Muscle of leg (tissue), 11 donors: Measurements from ENCODE around the gene ATP8A2. TPM values are rescaled to one million over a fixed set of nuclear protein-coding genes. Genes with fewer than 3 reads are reported as not detected.

ENCODE experiments used
- DNase-seq: peaks from one replicate; pipeline ENCODE4 v3.0.0; 2013
- H3K27ac ChIP-seq: one replicate; pipeline ENCODE4 v1.5.1; 2013; ENCODE audit warnings: mild to moderate bottlenecking, low read length, control low read depth
- H3K27me3 ChIP-seq: one replicate; pipeline ENCODE4 v1.6.1; 2013; ENCODE audit warnings: low read length; ENCODE audit not compliant: control insufficient read depth, insufficient read depth
- H3K36me3 ChIP-seq: one replicate; pipeline ENCODE4 v1.6.1; 2013; ENCODE audit warnings: low read length; ENCODE audit not compliant: control insufficient read depth, insufficient read depth
- H3K4me1 ChIP-seq: one replicate; pipeline ENCODE4 v1.6.1; 2013; ENCODE audit warnings: low read length; ENCODE audit not compliant: control insufficient read depth, insufficient read depth
- H3K4me3 ChIP-seq: one replicate; pipeline ENCODE4 v1.5.1; 2013; ENCODE audit warnings: low read length, control low read depth
- H3K9me3 ChIP-seq: replicated peaks from 2 replicates; pipeline ENCODE4 v1.6.1; 2013; ENCODE audit warnings: low read depth, low read length; ENCODE audit not compliant: control insufficient read depth
- WGBS: methylation state at CpG from one replicate; pipeline ENCODE4 v1.1.5; 2013; ENCODE audit warnings: missing lambda C conversion rate; ENCODE audit not compliant: insufficient coverage; 5-methylcytosine and 5-hydroxymethylcytosine counted together
- polyA plus RNA-seq, 8 donors: library from polyadenylated mRNA; unstranded; fragments of 120-200 nt; gene quantifications; one replicate each; pipeline versions ENCODE4 v1.2.1 to v1.2.3, GENCODE V29; 2013; ENCODE audit warnings: inconsistent platforms in 1 of 8, low replicate concordance in 1 of 8; ENCODE audit not compliant: insufficient read length in 8 of 8, insufficient read depth in 1 of 8
- total RNA-seq: library from RNA; stranded (reverse); fragments of 120-200 nt; gene quantifications from one replicate; pipeline ENCODE4 v1.2.4, GENCODE V29; 2013

Gene ATP8A2
- total and polyA plus RNA-seq, 9 donors: 0.89 to 2.9 (median 1.6) TPM

GRCh38 chr13:26012995-26013394 is 641.2 kb downstream of the ATP8A2 start:
- H3K9me3 ChIP-seq: no peaks in the 10 kb centered on the region
- peaks cover 36% of the 10 kb centered on the region for H3K4me1 ChIP-seq
- H3K36me3 ChIP-seq: no peaks in the 10 kb centered on the region
- WGBS: 40% methylated on average over 4 of the region's 9 CpGs
- no peak overlapping the region for H3K27ac ChIP-seq
- DNase-seq: no peak
- no peak overlapping the region for H3K4me3 ChIP-seq
- no peaks in the 10 kb centered on the region for H3K27me3 ChIP-seq

- DNase-seq: peak; percentile 94
- H3K4me1 ChIP-seq: peaks cover 57% of the 10 kb centered on the region
- H3K36me3 ChIP-seq: no peaks in the 10 kb centered on the region
- H3K27me3 ChIP-seq: no peaks in the 10 kb centered on the region
- H3K9me3 ChIP-seq: no peaks in the 10 kb centered on the region
- no peak overlapping the region for H3K4me3 ChIP-seq
- peak overlapping the region; percentile 66 for H3K27ac ChIP-seq
- no CpG with 5 or more reads among the region's 10 CpGs for WGBS
Measured at GRCh38 chr13:26015271-26016125, 643.7 kb downstream of the ATP8A2 start.

DNA sequence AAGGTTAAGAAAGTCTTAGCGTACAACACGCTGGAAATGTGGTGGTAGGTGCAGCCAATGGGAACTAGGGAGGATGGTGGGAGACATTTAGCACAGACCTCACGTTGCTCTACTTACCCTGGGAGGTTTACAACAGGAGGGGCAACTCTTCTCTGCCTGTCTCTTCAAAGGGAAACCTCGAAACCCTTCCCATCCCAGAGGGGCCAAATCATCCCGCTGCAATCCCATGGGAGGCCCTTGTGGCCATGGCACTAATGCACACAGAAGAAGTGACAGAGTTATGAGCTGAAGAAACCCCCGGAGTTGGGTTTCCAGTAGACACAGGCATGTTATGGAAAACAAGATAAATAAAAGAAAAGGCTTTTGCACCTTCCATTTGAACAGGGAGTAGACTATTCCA is 644.4 kb downstream of the ATP8A2 start:
- H3K36me3 ChIP-seq: no peaks in the 10 kb centered on the region
- peaks cover 62% of the 10 kb centered on the region for H3K4me1 ChIP-seq
- no peaks in the 10 kb centered on the region for H3K27me3 ChIP-seq
- peak overlapping the region; percentile 66 for H3K27ac ChIP-seq
- WGBS: 80% methylated on average over 1 of the region's 6 CpGs
- DNase-seq: no peak
- H3K4me3 ChIP-seq: no peak overlapping the region
- no peaks in the 10 kb centered on the region for H3K9me3 ChIP-seq

DNA sequence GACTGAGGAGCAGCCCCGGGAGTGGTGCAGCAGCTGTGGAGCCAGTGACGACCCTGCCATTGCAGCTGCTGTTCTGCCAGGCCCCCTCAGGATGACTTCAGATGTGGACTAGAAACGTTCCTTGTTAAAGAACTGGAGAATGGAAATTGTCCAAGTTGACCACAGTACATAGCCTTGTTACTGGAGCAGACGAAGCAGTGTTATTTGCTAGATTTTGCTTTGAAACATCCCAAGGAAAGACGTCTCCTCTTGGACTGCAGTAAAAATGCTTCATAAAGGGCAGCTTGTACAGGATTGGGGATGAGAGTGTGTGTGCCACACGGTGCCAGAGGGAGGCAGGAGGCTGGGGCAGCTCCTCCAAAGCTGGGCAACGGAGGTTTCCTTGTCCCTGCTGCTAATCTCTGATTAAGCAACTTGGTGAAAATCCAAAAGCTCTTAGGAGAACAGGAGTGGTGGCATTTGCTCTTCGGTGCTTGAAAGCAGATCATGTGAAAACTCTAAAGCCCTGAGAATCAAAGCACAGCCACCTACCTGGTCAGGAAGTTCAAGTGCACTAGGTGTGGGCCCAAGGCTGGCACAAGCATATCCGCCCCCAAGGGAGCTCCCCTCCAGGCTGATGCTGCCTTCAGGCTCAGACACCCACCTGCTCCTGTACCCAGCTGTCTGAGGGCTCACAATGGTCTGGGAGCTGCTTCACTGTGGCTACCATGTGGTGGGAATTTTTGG is 645.6 kb downstream of the ATP8A2 start:
- Histone ChIP-seq H3K9me3 (no peaks in the 10 kb centered on the region), H3K36me3 (no peaks in the 10 kb centered on the region), H3K27me3 (no peaks in the 10 kb centered on the region), H3K27ac (peak overlapping the region; percentile 18), H3K4me1 (peaks cover 64% of the 10 kb centered on the region), H3K4me3 (no peak overlapping the region)
- peak; percentile 80 for DNase-seq
- WGBS: 44% methylated on average over 9 of the region's 9 CpGs

GRCh38 chr13:26017932-26018665 is 646.3 kb downstream of the ATP8A2 start:
- Histone ChIP-seq H3K4me3 (no peak overlapping the region), H3K9me3 (no peaks in the 10 kb centered on the region), H3K36me3 (no peaks in the 10 kb centered on the region), H3K4me1 (peaks cover 68% of the 10 kb centered on the region), H3K27me3 (no peaks in the 10 kb centered on the region), H3K27ac (peak overlapping the region; percentile 45)
- DNase-seq: peak; percentile 85
- 55% methylated on average over 1 of the region's 6 CpGs for WGBS

DNA sequence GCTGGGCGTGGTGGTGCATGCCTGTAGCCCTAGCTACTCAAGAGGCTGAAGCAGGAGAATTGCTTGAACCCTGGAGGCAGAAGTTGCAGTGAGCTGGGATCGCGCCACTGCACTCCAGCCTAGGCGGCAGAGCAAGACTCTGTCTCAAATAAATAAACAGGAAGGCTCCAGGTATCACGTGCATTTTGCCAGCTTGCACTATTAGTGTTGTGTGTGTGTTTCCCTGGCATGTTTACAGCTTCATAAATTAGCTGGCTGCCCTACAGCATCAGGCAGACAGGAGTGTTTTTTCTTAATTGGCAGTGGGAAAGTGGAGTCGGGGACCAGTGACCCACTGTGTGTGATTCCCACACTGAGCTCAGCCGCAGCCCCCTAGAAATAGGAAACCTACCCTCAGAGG is 647.5 kb downstream of the ATP8A2 start:
- Histone ChIP-seq H3K27ac (peak overlapping the region; percentile 32), H3K9me3 (no peaks in the 10 kb centered on the region), H3K4me1 (peaks cover 69% of the 10 kb centered on the region), H3K27me3 (no peaks in the 10 kb centered on the region), H3K4me3 (no peak overlapping the region), H3K36me3 (no peaks in the 10 kb centered on the region)
- WGBS: 89% methylated on average over 3 of the region's 7 CpGs
- DNase-seq: no peak

DNA sequence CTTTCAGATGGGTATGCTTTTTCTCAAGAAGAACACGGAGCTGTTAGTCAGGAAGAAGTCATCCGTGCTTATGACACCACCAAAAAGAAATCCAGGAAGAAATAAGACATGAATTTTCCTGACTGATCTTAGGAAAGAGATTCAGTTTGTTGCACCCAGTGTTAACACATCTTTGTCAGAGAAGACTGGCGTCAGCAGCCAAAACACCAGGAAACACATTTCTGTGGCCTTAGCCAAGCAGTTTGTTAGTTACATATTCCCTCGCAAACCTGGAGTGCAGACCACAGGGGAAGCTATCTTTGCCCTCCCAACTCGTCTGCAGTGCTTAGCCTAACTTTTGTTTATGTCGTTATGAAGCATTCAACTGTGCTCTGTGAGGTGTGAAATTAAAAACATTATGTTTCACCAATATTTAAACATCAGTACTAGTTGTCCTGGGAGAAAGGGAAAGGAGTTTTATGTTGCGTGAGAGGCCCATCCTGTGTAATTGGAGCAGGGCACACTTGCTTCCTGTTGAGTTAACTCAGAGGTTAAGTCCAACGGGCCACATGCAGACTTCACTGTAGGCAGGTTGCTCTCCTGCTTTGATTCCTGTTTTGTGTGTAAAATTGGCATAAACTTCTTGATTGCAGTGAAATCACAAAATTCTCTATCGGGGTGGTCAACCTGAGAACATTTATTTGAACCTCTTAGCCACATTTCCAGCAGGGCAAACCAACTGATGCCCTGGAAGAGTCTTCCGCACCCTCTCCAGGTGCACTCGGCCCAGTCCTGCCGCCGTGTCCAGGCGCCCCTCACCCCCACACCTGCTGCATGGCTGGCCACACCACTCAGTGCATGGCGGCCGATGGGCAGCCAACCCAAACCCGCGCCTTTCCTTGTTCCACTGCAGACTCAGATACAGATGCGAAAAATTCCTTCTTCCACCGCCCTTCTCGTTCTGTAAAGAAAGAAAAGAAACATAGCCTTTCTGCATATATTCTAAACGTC is 648.4 kb downstream of the ATP8A2 start:
- H3K4me1 ChIP-seq: peaks cover 74% of the 10 kb centered on the region
- H3K36me3 ChIP-seq: no peaks in the 10 kb centered on the region
- peak; percentile 42 for DNase-seq
- peak overlapping the region; percentile 33 for H3K27ac ChIP-seq
- WGBS: 72% methylated on average over 11 of the region's 22 CpGs
- no peaks in the 10 kb centered on the region for H3K9me3 ChIP-seq
- no peaks in the 10 kb centered on the region for H3K27me3 ChIP-seq
- H3K4me3 ChIP-seq: no peak overlapping the region

- H3K27ac ChIP-seq: no peak overlapping the region
- H3K4me3 ChIP-seq: no peak overlapping the region
- no peaks in the 10 kb centered on the region for H3K27me3 ChIP-seq
- WGBS: 89% methylated on average over 3 of the region's 7 CpGs
- no peaks in the 10 kb centered on the region for H3K36me3 ChIP-seq
- H3K9me3 ChIP-seq: no peaks in the 10 kb centered on the region
- H3K4me1 ChIP-seq: peaks cover 76% of the 10 kb centered on the region
- DNase-seq: no peak
Measured at GRCh38 chr13:26020891-26021290, 649.1 kb downstream of the ATP8A2 start.

GRCh38 chr13:26021516-26021915 is 649.7 kb downstream of the ATP8A2 start:
- peaks cover 78% of the 10 kb centered on the region for H3K4me1 ChIP-seq
- no peaks in the 10 kb centered on the region for H3K27me3 ChIP-seq
- 80% methylated on average over 1 of the region's 2 CpGs for WGBS

More at GRCh38 chr13:26021516-26021915, 649.7 kb downstream of the ATP8A2 start:
- Histone ChIP-seq H3K36me3 (no peaks in the 10 kb centered on the region), H3K4me3 (no peak overlapping the region), H3K9me3 (no peaks in the 10 kb centered on the region), H3K27ac (no peak overlapping the region)
- DNase-seq: no peak
